C1 segment of cervical spinal cord (tissue), 14 donors: ENCODE data around the gene LMX1B.

Source experiments
- DNase-seq, 14 donors: peaks; one replicate each; lab custom pipeline; 2025; lab: John Stamatoyannopoulos, UW

LMX1B gene

GRCh38 chr9:126676685-126677143 is 63.0 kb downstream of the LMX1B start:
- DNase-seq: peak in 1 of 14 donors; percentile 38

DNA sequence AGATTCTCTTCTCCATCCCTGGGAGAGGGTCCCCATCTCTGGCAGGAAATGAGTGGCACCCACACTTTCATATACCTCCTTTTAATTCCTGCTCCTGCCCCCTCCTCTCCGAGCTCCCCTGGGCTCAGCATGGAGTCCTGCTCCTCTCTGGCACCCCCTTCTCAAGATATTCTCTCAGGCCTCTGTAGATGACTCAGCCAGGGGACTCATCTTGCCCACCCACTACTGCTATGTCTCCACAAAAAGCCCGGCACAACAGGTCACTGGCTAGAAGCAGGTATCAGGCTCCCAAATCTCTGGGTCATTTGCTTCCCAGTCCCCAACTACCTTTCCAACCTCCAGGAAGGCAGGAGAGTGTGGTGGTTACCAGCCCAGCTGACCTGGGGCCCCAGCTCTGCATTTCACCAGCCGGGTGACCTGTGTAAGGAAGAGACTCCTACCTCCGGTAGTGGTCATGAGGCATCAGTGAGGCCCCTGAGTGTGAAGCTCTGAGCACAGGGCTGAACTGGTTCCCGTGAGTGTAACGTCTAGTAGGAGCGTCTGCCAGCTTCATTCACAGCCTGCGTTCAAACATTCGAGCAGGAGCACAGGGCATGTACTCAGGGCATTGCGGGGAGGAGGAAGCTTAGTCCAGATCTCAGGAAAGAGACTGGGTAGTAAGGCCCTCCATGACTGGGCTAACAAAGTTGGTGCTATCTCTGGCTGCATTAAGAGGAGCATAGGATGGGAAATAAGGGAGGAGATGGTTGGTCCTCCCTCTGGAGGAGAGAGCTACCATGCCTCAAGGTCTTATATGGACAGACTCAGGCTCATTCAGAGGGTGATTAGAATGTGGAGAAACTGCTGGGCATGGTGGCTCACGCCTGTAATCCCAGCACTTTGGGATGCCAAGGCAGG is 63.7 kb downstream of the LMX1B start:
- no peak for DNase-seq

DNA sequence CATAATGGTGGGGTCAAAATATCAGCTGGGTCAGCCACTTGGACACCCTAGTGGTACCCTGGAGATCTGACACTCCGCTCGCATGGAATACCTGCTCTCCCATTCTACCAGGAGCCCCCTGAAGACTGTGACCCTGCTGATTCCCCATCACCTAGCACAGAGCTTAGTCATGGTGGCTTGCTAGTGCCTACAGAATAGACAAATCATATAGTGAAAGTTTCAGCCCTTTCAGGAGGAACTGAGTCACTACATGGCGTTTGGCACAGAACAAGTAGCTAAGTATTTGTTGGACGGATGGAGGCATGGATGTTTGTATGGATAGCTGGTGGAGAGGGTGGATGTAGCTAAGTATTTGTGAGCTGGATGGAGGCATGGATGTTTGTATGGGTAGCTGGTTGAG is 65.3 kb downstream of the LMX1B start:
- no peak for DNase-seq

DNA sequence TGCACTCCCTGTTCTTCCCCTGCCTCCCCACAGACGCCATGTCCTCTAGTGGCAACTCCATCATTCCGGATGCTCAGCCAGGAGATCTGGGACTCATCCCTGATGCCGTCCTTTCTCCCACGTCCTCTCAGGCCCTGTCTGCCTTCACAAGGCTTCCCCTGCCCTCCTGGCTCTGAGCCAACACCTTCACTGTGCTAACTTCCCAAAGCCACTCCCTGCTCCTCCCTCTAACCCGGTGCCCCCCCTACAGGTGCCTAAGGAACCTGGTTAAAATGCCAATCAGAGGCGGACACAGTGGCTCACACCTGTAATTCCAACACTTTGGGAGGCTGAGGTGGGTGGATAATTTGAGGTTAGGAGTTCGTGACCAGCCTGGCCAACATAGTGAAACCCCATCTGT is 67.6 kb downstream of the LMX1B start:
- DNase-seq: no peak

DNA sequence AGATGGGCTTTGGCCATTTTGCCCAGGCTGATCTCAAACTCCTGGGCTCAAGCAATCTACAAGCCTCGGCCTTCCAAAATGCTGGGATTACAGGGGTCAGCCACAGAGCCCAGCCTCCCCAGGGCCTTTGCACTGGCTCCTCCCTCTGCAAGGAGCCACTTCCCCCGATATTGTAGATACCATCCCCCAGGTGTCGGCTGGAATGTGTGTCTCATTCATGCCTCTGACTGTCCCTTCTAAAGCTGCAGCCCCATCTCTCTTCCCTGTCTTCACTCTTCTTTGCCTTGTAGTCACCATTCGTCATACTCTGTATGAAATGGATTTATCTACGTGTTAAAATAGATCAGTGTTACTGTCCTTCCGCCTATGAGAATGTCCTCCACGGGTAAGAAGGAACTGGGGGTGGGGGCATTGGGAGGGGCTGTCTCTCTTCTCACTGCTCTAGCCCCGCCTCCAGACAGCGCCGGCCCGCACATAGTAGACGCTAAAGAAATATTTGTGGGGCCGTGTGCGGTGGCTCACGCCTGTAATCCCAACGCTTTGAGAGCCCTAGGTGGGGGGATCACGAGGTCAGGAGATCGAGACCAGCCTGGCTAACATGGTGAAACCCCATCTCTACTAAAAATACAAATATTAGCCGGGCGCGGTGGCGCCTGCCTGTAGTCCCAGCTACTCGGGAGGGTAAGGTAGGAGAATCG is 68.5 kb downstream of the LMX1B start:
- DNase-seq: no peak

GRCh38 chr9:126682928-126683697 is 69.4 kb downstream of the LMX1B start:
- no peak for DNase-seq

DNA sequence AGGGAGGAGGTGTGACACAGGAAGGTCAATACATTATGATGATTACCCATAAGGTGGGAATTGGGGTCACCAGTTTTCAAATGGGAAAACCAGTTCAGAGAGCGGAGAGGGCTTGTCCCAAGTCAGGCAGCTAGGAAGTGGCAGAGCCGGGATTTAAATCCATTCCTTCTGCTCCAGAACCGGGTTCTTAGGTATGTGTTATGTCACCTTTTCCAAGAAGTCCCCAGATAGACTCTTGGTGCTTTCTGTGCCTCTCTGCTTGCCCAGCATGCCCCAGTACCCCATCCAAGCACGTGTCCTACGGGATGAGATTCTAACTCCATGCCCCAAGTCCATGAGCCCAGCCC is 69.9 kb downstream of the LMX1B start:
- no peak for DNase-seq

DNA sequence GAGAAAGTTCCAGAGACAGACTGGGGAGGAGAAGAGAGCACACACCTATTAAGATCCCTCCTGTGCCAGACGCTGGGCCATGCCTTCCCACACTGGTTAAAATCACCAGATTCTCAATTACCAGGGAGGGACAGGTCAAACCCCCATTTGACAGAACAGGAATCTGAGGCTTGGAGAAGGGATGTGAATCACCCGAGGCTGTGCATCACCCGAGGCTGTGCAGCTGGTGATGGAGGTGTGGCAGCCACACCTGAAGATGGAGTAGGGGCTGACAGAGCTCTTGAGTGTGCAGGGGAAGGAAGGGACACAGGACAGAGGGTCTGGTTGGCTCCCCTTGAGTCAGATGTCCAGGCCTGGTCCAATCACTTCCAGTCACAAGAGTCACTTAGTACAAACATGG is 70.6 kb downstream of the LMX1B start:
- no peak for DNase-seq

DNA sequence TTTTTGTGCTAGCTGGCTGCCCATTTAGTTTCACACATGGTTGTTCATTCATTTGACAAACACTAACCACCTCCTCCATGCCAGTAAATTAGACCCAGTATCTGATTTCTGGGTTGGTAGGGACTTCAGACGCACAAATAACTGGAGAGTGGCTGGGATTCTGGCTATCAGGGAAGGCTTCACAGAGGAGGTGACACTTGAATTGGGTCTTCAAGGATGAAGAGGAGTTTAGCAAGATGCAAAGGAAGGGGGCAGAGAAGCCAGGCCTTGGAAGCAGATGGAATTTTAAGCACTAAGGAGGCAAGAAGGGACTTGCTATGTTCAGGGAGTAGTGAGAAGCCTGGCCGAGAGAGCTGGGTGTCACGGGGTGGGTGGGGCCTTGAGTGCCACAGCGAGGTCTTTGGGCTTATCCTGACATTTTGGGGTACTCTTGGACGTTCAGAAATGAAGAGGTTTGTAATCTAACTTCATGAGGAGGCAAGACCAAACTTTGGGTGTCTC is 71.3 kb downstream of the LMX1B start:
- DNase-seq: no peak

DNA sequence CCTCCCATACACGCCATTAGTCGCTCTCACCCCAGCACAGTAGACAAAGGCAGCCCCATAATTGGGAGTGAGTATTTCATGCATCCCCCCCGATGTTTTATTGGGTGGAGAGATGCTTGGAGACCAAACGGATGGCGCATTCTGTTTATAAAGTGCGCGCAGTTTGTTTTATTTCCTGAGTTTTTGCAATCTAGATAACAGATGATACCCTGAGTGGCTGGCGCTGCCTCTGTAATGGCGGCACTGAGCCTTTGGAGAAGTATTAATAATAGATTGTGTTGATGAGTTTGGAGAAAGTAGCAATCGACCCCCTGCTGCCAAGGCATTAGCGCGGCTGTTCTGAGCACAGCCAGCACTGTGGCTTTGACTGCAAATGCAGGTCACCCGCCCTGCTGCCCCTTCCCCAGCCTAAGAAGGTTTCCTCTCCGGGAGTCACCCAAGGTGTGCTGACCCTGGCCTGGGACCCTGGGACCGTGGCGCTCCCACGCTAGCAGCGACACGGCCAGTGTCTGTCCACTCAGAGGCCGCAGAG is 74.3 kb downstream of the LMX1B start:
- no peak for DNase-seq

DNA sequence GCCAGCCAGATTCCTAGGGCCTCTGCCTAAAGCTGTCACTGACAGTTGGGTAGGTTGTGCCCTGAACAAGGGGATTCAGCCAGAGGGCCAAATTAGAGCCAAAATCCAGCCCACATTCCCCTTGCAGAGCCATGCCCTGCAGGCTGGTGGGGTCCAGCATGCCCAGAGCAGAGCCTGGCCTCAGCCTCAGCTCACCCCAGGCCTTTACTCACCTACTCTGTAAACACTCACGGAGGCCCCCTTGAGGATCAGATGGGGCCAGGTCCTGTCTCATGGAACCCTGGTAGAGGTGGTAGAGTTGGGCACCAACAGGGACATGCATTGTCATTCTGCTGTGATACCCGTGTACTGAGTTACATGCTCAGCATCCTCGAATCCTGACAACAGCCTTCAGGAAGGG is 74.9 kb downstream of the LMX1B start:
- DNase-seq: no peak

- no peak for DNase-seq
These were observed 75.5 kb downstream of the LMX1B start for GRCh38 chr9:126689027-126689825.

- DNase-seq: no peak
These were observed 76.8 kb downstream of the LMX1B start for GRCh38 chr9:126690431-126691051.

- no peak for DNase-seq
These were observed 78.5 kb downstream of the LMX1B start for GRCh38 chr9:126692041-126692758.

DNA sequence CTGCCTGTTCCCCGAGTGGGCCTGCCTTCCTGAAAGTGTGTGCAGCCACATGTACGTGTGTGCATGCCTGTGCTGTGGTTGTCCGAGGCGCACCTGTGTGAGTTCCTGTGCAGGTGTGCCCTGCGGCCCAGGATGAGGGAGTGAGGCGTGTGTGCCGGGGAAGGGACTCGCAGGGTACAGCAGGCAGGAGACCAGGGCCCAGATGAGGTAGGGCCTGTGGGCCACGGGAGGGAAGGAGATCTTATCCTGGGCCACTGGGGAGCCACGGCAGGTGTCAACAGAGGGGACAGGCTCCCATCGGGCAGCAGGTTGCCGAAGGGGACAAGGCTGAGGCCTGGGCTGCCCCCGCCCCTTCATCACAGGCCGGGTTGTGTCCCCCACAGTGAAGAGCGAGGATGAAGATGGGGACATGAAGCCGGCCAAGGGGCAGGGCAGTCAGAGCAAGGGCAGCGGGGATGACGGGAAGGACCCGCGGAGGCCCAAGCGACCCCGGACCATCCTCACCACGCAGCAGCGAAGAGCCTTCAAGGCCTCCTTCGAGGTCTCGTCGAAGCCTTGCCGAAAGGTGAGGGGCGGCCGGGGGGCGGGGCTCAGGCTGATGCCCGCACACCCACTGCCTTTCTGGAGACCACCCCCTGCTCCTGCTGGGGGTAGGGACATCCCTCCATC is 79.2 kb downstream of the LMX1B start:
- no peak for DNase-seq

DNA sequence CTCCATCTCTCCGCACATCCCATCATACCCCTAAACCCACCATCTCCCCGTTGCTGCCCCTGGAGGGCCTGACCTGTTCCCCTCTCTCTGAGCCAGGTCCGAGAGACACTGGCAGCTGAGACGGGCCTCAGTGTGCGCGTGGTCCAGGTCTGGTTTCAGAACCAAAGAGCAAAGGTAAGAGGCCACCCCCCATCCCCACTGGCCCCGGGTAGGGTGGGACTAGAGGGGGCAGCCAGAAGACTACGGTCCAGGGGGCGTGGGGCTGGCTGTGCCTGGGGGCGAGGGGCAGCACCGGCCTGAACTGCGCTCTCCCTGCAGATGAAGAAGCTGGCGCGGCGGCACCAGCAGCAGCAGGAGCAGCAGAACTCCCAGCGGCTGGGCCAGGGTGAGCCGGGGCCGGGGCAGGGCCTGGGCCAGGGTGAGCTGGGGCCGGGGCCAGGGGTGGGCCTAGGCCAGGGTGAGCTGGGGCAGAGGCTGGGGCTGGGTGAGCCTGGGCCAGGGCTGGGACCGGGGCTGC is 79.8 kb downstream of the LMX1B start:
- DNase-seq: no peak

DNA sequence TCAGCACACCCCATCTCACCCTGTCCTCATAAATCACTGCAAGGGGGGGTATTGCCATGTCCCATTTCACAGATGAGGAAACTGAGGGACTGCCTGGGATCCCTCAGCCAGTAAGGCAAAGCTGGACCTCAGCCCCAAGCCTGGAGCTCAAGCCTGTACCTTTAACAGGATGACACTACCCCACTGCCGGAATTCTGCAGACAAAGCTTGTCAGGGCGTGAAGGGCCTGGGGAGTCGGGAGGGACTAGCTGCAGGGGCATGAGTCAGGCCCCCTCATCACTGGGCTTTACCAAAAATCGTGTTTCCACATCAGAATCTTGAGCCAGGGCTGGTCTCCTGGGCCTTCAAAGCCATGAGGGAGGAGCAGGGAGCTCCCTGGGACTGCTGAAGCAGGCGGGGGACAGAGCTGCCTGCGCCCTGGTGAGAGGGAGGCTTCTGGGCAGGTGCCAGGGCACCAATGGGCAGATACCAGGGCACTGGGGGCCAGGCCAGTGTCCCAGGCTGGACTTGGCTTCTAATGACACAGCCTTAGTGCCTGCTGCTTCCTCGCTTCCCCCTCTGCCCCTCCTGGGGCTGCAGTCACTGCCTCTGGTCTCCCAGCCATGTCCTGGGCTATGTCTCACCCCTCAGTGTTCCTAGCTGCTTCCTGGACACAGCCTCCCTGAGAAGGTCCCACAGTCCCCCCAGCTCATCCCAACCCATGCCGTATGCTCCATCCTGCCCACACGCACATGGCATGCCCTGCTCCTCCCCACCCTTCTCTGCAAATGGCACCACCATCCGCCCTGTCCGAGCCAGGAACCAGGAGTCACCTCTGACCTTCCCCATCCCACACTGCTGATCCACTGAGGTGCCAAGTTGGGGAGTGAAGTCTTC is 80.7 kb downstream of the LMX1B start:
- DNase-seq: no peak

DNA sequence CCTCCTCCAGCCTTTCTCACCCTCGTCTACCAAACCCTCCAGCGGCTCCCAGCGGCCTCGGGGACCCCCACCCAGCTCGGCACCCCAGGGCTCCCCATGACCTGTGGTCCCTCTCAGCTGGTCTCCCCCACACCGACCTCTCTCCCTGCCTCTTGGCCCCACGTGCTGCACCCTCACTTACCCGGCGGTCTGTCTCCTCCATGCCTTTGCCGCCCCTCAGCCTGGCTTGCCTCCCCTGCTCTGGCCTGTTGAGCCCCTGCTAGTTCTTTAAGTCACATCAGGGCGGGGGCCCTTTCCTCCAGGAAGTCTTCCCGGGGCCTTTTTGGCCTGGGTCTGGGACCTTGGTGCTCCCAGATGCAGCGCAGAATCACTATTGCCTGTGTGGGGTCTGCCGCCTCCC is 81.5 kb downstream of the LMX1B start:
- DNase-seq: no peak
